HG02623 (cell line): ENCODE measurements around the gene PRR18.

ENCODE experiments used
- ATAC-seq: cut with Tn5 transposase; IDR thresholded peaks from one replicate; pipeline ENCODE4 v1.9.1; 2021; ENCODE audit warnings: moderate library complexity; ENCODE audit not compliant: unreplicated experiment

Gene PRR18

GRCh38 chr6:166278579-166279392 is 29.4 kb downstream of the PRR18 start:
- ATAC-seq: no peak

DNA sequence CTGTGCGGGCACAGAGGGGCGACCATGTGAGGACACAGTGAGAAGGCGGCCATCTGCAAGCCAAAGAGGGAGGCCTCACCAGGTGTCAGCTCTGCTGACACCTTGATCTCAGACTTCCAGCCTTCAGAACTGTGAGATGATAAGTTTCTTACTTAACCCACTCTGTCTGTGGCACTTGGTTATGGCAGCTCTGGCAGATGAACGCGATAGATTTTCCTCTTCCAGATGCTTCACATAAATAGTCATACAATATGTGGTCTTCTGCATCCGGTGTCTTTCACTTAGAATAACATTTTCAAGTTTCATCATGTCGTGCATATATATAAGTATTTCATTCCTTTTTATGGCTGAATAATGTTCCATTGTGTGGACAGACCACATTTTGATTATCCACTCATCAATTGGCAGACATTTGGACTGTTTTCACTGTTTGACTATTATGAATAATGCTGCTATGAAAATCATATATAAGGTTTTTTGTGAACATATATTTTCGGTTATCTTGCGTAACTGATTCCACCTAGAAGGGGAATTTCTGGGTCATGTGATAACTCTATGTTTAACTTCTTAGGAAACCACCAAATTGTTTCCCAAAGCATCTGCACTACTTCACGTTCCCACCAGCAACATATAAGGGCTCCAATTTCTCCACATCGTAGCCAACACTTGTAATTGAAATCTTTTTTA is 30.2 kb downstream of the PRR18 start:
- ATAC-seq: no peak

DNA sequence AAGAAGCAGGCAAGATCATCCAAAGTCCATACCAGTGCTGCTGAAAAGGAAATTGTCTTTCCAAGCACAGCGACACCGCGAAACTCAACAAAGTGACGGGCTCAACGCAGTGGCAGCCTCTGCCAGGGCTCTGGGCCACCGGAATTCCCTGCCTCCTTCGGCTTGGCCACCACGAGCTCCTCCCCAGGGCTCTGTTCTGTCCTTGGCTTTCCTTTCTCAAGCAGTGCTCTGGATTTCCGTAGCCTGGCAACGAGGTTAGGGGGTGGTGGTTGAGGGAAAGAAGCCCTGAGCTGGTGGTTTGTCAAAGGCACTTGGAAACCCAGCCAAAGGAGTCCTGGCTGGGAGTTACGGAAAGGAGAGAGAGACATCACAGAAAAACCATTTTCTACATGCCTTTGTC is 31.2 kb downstream of the PRR18 start:
- ATAC-seq: no peak

GRCh38 chr6:166275714-166276166 is 32.5 kb downstream of the PRR18 start:
- ATAC-seq: peak; percentile 92

DNA sequence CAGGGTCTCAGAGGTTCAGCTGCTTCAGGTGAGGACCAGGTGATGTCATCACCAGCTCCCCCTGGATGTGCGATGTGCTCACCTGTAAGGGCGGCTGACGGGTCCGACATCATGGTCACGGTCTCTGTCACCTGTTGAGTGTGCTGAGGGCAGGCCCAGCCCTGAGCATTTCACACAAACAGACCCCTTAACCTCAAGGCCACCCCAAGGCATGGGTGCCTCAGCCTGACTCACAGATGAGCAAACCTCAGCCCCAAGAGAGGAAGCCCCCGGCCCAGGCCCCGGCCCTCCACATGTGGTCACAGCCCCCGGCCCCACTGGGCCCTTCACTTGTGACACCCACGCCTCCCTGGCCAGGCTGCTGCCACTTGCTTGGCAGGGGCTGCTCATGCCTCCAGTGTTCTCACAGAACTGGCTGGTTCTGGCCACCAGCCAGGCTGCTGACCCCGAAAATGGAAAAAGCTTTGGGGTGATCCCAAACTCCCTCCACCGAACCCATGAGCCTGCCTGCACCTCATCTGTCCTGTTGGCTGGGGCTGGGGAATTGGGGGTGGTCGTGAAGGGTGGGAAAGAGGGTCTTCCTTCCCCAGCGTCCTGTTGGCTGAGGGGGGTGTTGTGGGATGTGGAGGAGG is 33.3 kb downstream of the PRR18 start:
- no peak for ATAC-seq

DNA sequence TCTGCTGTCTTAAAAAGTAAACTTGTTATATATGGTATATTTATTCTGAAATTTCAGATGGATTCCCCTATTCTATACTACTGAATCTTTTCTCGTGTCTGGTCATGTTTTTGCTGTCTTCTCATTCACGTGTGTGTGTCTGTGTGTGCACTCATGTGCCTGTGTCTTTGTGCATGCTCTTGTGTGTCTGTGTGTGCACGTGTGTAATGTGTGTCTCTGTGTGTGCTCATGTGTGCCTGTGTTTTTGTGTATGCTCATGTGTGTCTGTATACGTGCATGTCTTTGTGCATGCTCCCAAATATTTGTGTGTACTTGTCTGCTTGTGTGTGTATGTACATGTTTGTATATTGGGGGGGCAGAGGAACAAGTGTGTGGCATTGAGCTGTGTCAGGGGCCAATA is 34.0 kb downstream of the PRR18 start:
- no peak for ATAC-seq

DNA sequence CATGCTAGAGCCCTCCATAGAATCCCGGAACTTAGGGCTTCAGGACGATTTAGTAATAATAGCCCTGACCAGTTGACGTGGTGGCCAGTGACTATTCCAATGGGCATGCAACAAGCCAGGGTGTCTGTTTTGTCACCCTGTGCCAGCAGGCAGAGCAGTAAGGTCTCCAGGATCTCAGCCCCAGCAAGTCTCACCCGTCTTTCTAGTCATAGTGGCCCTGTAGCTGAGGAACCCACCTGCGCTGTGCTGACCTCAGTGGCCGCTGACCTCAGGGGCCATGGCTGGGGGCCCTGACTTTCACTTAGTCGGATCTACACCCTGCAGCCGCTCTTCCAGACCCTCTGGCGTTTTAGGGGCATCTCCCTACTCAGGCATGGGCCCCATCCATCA is 36.8 kb downstream of the PRR18 start:
- ATAC-seq: no peak

DNA sequence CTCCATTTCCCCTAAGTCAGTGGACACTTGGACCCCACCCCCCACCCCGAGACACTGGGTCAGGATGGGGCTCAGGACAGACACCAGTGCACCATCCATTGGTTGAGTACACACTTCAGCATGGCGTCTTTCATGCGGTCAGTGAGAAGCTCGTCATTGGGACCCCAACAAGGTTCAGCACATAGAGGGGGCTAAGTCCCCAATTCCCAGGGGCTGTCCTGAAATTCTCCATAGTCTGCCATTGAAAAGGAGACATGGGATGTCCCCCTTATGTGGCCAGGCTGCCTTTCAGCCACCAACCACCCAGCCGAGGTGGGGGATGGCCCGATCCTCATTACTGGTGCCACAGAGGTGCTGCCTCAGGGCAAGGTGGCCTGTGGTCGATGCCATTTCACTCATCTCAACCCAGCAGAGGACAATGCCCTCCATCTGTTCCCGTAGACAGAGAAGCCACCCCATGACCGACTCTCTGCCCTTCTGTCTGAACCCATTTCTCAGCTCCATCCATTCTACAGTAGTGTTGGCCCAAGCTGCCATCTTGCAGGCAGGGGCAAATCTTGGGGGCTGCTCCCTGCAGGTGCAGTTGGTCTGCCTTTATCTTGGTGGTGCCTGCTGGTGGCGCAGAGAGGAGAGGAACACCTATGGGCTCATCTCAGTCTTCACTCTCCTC is 37.4 kb downstream of the PRR18 start:
- no peak for ATAC-seq

GRCh38 chr6:166269301-166270039 is 38.7 kb downstream of the PRR18 start:
- no peak for ATAC-seq

DNA sequence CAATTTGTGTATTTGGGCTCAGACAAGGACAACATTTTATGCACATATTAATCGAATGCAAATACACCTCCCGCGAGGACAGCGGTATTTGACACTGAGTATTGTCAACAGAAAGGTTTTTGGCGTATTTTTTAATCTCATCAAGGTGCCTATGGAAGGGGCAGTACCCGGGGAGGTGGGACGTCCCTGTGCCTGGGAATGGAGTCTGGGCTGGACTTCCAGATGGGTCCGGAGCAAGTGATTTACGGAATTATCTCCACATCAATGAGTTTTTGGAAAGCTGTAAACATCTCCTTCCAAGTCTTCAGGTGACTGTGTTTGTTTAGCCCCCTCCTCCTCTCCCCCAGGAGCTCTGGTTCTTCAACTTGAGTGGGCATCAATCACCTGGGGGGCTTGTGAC is 39.8 kb downstream of the PRR18 start:
- no peak for ATAC-seq

DNA sequence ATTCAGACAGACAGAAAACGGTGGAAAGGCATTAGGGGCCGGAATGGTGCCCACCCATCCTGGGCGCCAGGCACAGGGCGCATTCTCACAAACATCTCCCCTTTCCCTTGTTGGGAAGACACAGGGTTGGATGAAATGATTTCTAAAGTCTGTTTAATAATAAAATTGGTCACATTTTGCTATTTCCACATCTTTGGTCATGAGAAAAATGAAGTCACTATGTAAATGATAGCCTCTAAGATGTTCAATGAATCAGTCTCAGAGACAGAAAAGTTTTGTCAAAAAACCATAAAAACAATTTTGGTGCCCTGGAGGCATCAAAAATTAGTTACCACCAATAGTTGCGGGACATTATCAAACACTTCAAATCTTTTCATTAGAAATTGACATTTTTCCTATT is 40.7 kb downstream of the PRR18 start:
- no peak for ATAC-seq

DNA sequence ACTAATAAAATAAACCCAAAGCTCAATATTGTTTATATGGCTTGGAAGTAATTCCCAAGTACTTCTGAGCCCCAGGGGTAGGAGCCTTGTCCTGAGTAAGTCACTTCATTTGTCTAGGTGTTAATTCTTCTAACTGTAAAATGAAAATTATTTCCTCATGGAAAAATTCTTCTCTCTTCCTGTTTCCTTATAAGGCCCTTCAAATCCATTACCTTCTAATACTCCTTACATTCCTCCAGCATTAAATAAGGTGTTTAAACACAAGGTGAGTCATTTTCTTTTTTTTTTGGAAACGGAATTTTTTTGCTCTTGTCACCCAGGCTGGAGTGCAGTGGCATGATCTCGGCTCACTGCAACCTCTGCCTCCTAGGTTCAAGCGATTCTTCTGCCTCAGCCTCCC is 41.9 kb downstream of the PRR18 start:
- no peak for ATAC-seq

- ATAC-seq: no peak
These were observed 45.3 kb downstream of the PRR18 start for GRCh38 chr6:166262743-166263515.

- no peak for ATAC-seq
These were observed 48.8 kb downstream of the PRR18 start for GRCh38 chr6:166259296-166259977.

GRCh38 chr6:166258854-166259276 is 49.3 kb downstream of the PRR18 start:
- ATAC-seq: no peak

DNA sequence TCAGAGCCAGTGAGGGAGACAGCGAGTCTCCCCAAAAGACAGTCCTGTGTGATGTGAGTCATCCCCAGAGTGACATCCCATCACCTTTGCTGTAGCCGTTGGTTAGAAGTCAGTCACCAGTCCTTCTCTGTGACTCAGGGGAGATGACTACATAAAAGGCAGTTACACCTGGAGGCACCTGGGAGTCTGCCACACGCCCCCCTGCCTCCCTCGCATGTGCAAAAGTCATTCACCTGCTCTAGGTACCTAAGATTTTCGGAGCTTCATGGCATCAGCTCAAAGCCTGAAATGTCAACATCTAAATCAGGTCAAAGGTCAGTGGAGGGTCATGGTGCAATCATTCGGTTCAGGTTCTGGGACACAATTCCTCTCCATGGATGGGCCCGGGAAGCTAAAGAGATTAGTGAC is 50.3 kb downstream of the PRR18 start:
- ATAC-seq: no peak
